Common myeloid progenitor, CD34-positive (primary cell): ENCODE measurements around the gene EEF1AKMT1.

ENCODE experiments used
- CTCF ChIA-PET: fragments of 350-600 bp; sonication (Branson Sonifier 250); formaldehyde crosslinking; loops from one replicate; lab custom pipeline; 2021; ENCODE audit warnings: antibody characterized with exemption; lab: Charles Lee
- POLR2A ChIA-PET: fragments of 350-600 bp; sonication (Branson Sonifier 250); formaldehyde crosslinking; loops from one replicate; lab custom pipeline; 2021; ENCODE audit warnings: antibody characterized with exemption; lab: Charles Lee
- DNase-seq, 3 donors: peaks; one replicate each; pipeline versions ENCODE4 v3.0.0 to v3.0.0-alpha.2; 2013
- H3K27ac ChIP-seq, 2 experiments: 1 replicate in 1 of 2; 2 replicates in 1 of 2; pipeline ENCODE4 v1.7.0; 2013; ENCODE audit warnings: inconsistent platforms in 2 of 2, low read length in 2 of 2, mild to moderate bottlenecking in 2 of 2, low read depth in 1 of 2, moderate library complexity in 1 of 2; ENCODE audit not compliant: severe bottlenecking in 2 of 2, insufficient read depth in 1 of 2, poor library complexity in 1 of 2
- H3K27me3 ChIP-seq, 5 experiments: replicated peaks in 2 of 5; 1 replicate in 3 of 5; 2 replicates in 2 of 5; pipeline versions ENCODE4 v1.6.1 to v1.7.0; 2013; ENCODE audit warnings: low read length in 4 of 5, mild to moderate bottlenecking in 2 of 5, moderate library complexity in 2 of 5, inconsistent platforms in 1 of 5; ENCODE audit not compliant: insufficient read depth in 5 of 5, control insufficient read depth in 4 of 5
- H3K36me3 ChIP-seq, 4 experiments: 1 replicate in 2 of 4; 2 replicates in 2 of 4; pipeline versions ENCODE4 v1.6.1 to v1.7.0; 2013; ENCODE audit warnings: low read length in 3 of 4, control low read depth in 1 of 4, mild to moderate bottlenecking in 1 of 4; ENCODE audit not compliant: control insufficient read depth in 4 of 4, insufficient read depth in 4 of 4
- H3K4me1 ChIP-seq, 4 experiments: 1 replicate in 3 of 4; 2 replicates in 1 of 4; pipeline versions ENCODE4 v1.6.1 to v1.7.1; 2013; ENCODE audit warnings: low read length in 3 of 4, mild to moderate bottlenecking in 3 of 4, control low read depth in 1 of 4, inconsistent platforms in 1 of 4, moderate library complexity in 1 of 4; ENCODE audit not compliant: control insufficient read depth in 4 of 4, insufficient read depth in 4 of 4; ENCODE audit errors: control extremely low read depth in 1 of 4
- H3K4me3 ChIP-seq, 7 experiments: 1 replicate in 4 of 7; 2 replicates in 3 of 7; pipeline versions ENCODE4 v1.5.1 to v1.7.0; 2013; ENCODE audit warnings: mild to moderate bottlenecking in 7 of 7, low read length in 6 of 7, moderate library complexity in 6 of 7, inconsistent platforms in 2 of 7, low read depth in 2 of 7, control low read depth in 1 of 7; ENCODE audit not compliant: insufficient read depth in 4 of 7, control insufficient read depth in 1 of 7; ENCODE audit errors: extremely low read depth in 1 of 7
- H3K9me3 ChIP-seq, 5 experiments: 1 replicate in 4 of 5; 2 replicates in 1 of 5; pipeline versions ENCODE4 v1.6.1 to v1.7.1; 2013; ENCODE audit warnings: low read length in 4 of 5, mild to moderate bottlenecking in 2 of 5, inconsistent platforms in 1 of 5, low read depth in 1 of 5, moderate library complexity in 1 of 5; ENCODE audit not compliant: control insufficient read depth in 4 of 5, insufficient read depth in 2 of 5; ENCODE audit errors: control extremely low read depth in 1 of 5
- WGBS: methylation state at CpG from one replicate; pipeline ENCODE4 v1.1.5; 2013; ENCODE audit not compliant: insufficient coverage; 5-methylcytosine and 5-hydroxymethylcytosine counted together

The EEF1AKMT1 gene

DNA sequence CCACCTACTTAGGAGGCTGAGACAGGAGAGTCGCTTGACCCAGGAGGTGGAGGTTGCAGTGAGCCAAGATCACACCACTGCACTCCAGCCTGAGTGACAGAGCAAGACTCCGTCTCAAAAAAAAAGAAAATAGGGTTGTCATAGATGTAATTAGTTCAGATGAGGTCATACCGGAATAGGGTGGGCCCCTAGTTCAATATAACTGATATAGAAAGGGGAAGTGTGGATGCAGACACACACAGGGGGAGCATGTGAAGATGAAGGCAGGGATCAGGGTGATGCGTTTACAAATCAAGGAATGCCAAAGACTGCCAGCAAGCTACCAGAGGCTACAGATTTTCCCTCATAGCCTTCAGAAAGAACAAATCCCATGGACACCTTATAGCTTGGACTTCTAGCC, 24.3 kb upstream of the EEF1AKMT1 start:
- peaks cover 5 to 21% (median 15%) of the 10 kb centered on the region in 4 experiments for H3K4me1 ChIP-seq
- H3K36me3 ChIP-seq, result peaks cover 4 to 48% (median 27%) of the 10 kb centered on the region in 4 experiments
- WGBS, result 92% methylated on average over 3 of the region's 4 CpGs
- peak; percentile 9 to 72 (median 58) for DNase-seq
- CTCF ChIA-PET, result interaction anchor here (0.9 kb wide), 1 partner anchor 126 kb away, joined by 3 read pairs; no protein-coding TSS in a partner anchor
- POLR2A ChIA-PET, result no interaction called here
- no peak overlapping the region for H3K27ac ChIP-seq
- no peaks in the 10 kb centered on the region for H3K27me3 ChIP-seq
- no peaks in the 10 kb centered on the region for H3K9me3 ChIP-seq
- no peak overlapping the region for H3K4me3 ChIP-seq

DNA sequence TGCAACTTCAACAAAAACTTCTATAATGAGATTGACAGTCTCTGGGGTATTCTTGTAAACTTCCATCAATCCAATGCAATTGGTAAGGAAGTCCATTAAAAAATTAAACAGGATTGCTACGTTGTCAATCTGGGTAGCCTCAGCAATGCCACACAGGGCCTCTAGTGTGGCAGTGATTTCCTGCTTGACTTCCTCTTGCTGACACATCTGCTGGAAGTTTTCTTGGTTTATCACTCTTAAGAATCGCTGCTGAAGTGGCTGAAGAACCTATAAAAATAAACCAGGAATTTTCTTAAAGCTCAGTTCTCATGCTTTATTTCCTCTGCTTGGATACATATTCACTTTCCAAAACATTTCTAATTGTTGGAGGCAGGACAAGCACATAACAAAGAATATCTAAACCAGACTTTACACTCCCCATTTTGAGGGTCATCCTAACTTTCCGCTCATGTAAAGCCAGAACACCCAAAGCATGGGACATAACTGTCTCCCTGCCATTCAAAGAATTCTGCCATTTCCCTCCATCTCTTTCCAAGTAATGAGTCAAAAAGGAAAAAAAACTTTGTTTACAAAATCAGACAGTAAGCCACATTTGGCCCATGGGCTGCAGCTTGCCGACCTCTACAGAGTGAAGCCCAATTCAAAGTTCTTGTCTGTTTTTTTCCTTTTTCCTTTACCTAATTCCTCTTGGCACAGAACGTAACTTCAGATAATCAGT, 23.2 kb upstream of the EEF1AKMT1 start:
- DNase-seq, result peak; percentile 17 to 62 (median 54)
- Histone ChIP-seq H3K27me3 (no peaks in the 10 kb centered on the region), H3K9me3 (no peaks in the 10 kb centered on the region), H3K36me3 (peaks cover 4 to 48% (median 28%) of the 10 kb centered on the region in 4 experiments), H3K4me1 (peaks cover 5 to 19% (median 14%) of the 10 kb centered on the region in 4 experiments), H3K4me3 (no peak overlapping the region), H3K27ac (no peak overlapping the region)
- 50% methylated on average over 4 of the region's 5 CpGs for WGBS
- ChIA-PET CTCF (interaction anchor here (1.0 kb wide), 1 partner anchor 9 kb away, joined by 3 read pairs; no protein-coding TSS in a partner anchor), POLR2A (no interaction called here)

DNA sequence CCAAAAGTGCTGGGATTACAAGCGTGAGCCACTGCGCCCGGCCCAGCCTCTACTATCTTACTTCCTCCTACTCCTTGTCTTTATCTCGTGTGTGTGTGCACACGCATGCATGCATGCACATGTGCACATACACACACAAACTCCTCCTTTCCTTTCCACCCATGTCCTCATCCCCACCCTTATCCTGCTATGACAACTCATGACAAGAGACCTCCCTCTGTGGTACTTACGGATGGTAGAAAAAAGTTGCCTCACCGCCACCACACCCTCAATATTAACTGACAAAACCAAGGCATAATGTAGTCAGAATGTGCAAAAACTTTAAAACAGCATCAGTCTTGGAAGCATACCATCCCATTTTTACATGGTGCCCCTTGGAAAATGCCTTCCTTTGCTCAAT, 15.9 kb upstream of the EEF1AKMT1 start:
- Histone ChIP-seq H3K36me3 (peaks cover 6 to 45% (median 26%) of the 10 kb centered on the region in 4 experiments), H3K4me3 (no peak overlapping the region), H3K4me1 (no peaks in the 10 kb centered on the region), H3K9me3 (no peaks in the 10 kb centered on the region), H3K27ac (no peak overlapping the region), H3K27me3 (no peaks in the 10 kb centered on the region)
- ChIA-PET POLR2A (no interaction called here), CTCF (interaction anchor here (0.7 kb wide), 1 partner anchor 15 kb away, joined by 3 read pairs; no protein-coding TSS in a partner anchor)
- DNase-seq, result no peak
- 100% methylated on average over 1 of the region's 7 CpGs for WGBS

DNA sequence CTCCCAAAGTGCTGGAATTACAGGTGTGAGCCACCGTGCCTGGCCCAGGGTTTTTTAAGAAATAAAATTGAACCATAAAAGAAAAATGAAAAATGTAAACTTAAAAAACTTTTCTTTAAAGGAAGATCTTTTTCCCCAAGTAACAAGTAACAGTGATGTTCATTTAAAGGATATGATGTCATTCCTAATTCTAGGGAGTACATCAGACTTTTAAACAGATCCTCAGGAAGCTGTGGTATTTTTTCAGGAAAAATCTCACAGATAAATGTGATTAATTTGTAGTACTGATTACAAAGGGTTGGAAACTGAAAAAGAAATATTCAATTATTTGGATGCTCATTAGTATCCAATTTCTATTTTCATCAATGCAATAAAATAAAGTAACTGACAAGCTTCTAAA, 14.6 kb upstream of the EEF1AKMT1 start:
- CTCF ChIA-PET, result interaction anchor here (1.4 to 1.5 kb wide), 2 partner anchors 9 to 90 kb away, joined by 3 read pairs; no protein-coding TSS in a partner anchor
- no peak for DNase-seq
- Histone ChIP-seq H3K4me3 (no peak overlapping the region), H3K4me1 (no peaks in the 10 kb centered on the region), H3K27me3 (no peaks in the 10 kb centered on the region), H3K9me3 (no peaks in the 10 kb centered on the region), H3K36me3 (peaks cover 11 to 45% (median 28%) of the 10 kb centered on the region in 4 experiments), H3K27ac (no peak overlapping the region)
- no CpG with 5 or more reads among the region's 1 CpG for WGBS
- POLR2A ChIA-PET, result no interaction called here

DNA sequence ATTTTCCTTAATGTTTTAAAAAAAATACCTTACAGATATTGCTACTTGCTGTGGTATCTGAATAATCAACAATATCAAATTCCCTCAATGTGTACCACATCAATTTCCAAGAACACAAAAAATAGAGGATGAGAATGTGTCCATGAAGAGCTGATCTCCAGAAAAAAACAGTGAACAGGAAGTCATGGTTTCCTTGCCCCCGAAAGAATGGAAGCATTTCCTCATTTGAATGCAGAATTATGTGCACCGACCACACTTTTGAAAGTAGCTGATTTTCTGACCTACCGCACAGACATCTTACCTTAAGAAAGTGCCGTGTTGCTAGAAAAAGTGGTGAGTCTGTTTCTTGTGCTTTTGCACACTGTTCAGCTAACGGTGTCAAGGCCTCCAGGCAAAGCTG, 13.4 kb upstream of the EEF1AKMT1 start:
- no peak for DNase-seq
- no peaks in the 10 kb centered on the region for H3K4me1 ChIP-seq
- no peak overlapping the region for H3K27ac ChIP-seq
- H3K4me3 ChIP-seq, result no peak overlapping the region
- CTCF ChIA-PET, result interaction anchor here (0.8 to 1.5 kb wide), 5 partner anchors 10 to 88 kb away, joined by 3 to 4 read pairs (median 3); no protein-coding TSS in a partner anchor
- POLR2A ChIA-PET, result no interaction called here
- no peaks in the 10 kb centered on the region for H3K9me3 ChIP-seq
- H3K36me3 ChIP-seq, result peaks cover 12 to 49% (median 32%) of the 10 kb centered on the region in 4 experiments
- H3K27me3 ChIP-seq, result no peaks in the 10 kb centered on the region
- WGBS, result 65% methylated on average over 5 of the region's 5 CpGs

DNA sequence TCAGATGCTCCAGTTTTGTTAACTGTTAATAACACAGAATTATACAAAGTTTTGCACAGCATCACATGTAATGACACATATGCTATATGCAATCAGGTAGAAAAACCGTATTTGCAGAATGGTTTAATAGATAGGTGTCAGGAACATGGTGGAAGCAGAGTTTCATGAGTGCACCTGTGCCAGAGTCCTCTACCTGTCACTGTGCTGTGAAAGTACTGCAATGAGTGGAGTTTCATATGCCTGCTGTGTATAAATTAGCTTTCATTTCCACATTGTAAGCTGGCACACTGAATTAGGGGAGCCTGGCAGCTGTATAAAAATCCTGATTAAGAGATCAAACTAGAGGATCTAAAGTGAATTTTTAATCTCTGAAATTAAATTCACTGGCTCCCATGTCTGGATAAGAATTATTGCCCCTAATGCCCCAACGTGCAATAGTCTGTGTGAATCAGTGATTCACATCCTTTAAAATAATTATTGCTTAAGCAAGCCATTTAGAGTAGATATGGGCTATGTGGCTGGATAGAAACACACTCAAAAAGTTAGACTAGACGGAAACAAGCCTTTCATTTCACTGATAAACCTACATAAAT, 8.5 kb upstream of the EEF1AKMT1 start:
- peaks cover 11 to 38% (median 24%) of the 10 kb centered on the region in 4 experiments for H3K36me3 ChIP-seq
- no peaks in the 10 kb centered on the region for H3K9me3 ChIP-seq
- H3K4me1 ChIP-seq, result no peaks in the 10 kb centered on the region
- ChIA-PET CTCF (interaction anchor here (1.5 kb wide), 1 partner anchor 58 kb away, joined by 3 read pairs; no protein-coding TSS in a partner anchor), POLR2A (interaction anchor here (0.6 kb wide), 1 partner anchor 121 kb away, joined by 6 read pairs; no protein-coding TSS in a partner anchor)
- no peak overlapping the region for H3K4me3 ChIP-seq
- H3K27me3 ChIP-seq, result no peaks in the 10 kb centered on the region
- no peak for DNase-seq
- no peak overlapping the region for H3K27ac ChIP-seq
- 100% methylated on average over 2 of the region's 3 CpGs for WGBS
